H9 (cell line): ENCODE results near the gene BDNF. TPM values are rescaled to one million over a fixed set of nuclear protein-coding genes. Genes with fewer than 3 reads are reported as not detected.

Experiments
- DNase-seq: peaks from one replicate; pipeline ENCODE4 v3.0.0-alpha.2; 2017
- H2AFZ ChIP-seq: one replicate; pipeline ENCODE4 v1.6.1; 2013; ENCODE audit warnings: mild to moderate bottlenecking, low read length, control low read depth, moderate library complexity
- H2AK5ac ChIP-seq: 2 replicates; pipeline ENCODE4 v1.6.1; 2013; ENCODE audit warnings: low read length, control low read depth, mixed read lengths; ENCODE audit not compliant: insufficient read length
- H2BK120ac ChIP-seq: one replicate; pipeline ENCODE4 v1.6.1; 2013; ENCODE audit warnings: low read depth, mild to moderate bottlenecking, low read length, control low read depth, inconsistent platforms; ENCODE audit not compliant: poor library complexity, severe bottlenecking
- H2BK12ac ChIP-seq: 2 replicates; pipeline ENCODE4 v1.6.1; 2013; ENCODE audit warnings: low read length, control low read depth, mixed read lengths, low read depth; ENCODE audit not compliant: insufficient read length
- H2BK15ac ChIP-seq: 2 replicates; pipeline ENCODE4 v1.6.1; 2013; ENCODE audit warnings: low read depth, low read length, control low read depth
- H2BK20ac ChIP-seq: one replicate; pipeline ENCODE4 v1.6.1; 2013; ENCODE audit warnings: low read depth, mild to moderate bottlenecking, low read length, control low read depth, inconsistent platforms; ENCODE audit not compliant: poor library complexity, severe bottlenecking
- H2BK5ac ChIP-seq: 2 replicates; pipeline ENCODE4 v1.6.1; 2013; ENCODE audit warnings: low read length, control low read depth, mixed read lengths; ENCODE audit not compliant: insufficient read length
- H3K14ac ChIP-seq: 2 replicates; pipeline ENCODE4 v1.6.1; 2013; ENCODE audit warnings: low read length, control low read depth; ENCODE audit not compliant: insufficient read depth
- H3K18ac ChIP-seq: 2 replicates; pipeline ENCODE4 v1.6.1; 2013; ENCODE audit warnings: low read depth, mild to moderate bottlenecking, mixed read lengths, low read length, control low read depth; ENCODE audit not compliant: insufficient read length
- H3K23ac ChIP-seq: 2 replicates; pipeline ENCODE4 v1.6.1; 2013; ENCODE audit warnings: low read length, control low read depth, mixed read lengths, low read depth; ENCODE audit not compliant: insufficient read length
- H3K23me2 ChIP-seq: 2 replicates; pipeline ENCODE4 v1.6.1; 2013; ENCODE audit warnings: low read depth, mild to moderate bottlenecking, mixed read lengths, low read length, control low read depth; ENCODE audit not compliant: insufficient read length, poor library complexity, severe bottlenecking
- H3K27ac ChIP-seq: 2 replicates; pipeline ENCODE4 v1.5.1; 2013; ENCODE audit warnings: low read length, control low read depth, mixed read lengths, low read depth; ENCODE audit not compliant: insufficient read length
- H3K27me3 ChIP-seq: 2 replicates; pipeline ENCODE4 v1.6.1; 2013; ENCODE audit warnings: low read length, control low read depth, inconsistent platforms; ENCODE audit not compliant: insufficient read depth
- H3K4ac ChIP-seq: 2 replicates; pipeline ENCODE4 v1.6.1; 2013; ENCODE audit warnings: low read depth, mild to moderate bottlenecking, control low read depth, inconsistent platforms, low read length, moderate library complexity
- H3K4me1 ChIP-seq: 2 replicates; pipeline ENCODE4 v1.6.1; 2013; ENCODE audit warnings: low read length, control low read depth, inconsistent platforms; ENCODE audit not compliant: insufficient read depth
- H3K4me2 ChIP-seq: 2 replicates; pipeline ENCODE4 v1.6.1; 2013; ENCODE audit warnings: low read length, control low read depth, mixed read lengths; ENCODE audit not compliant: insufficient read length, insufficient read depth
- H3K56ac ChIP-seq: 2 replicates; pipeline ENCODE4 v1.6.1; 2013; ENCODE audit warnings: low read depth, mild to moderate bottlenecking, mixed read lengths, low read length, control low read depth; ENCODE audit not compliant: insufficient read length
- H3K79me1 ChIP-seq: 2 replicates; pipeline ENCODE4 v1.6.1; 2013; ENCODE audit warnings: low read depth, mild to moderate bottlenecking, moderate library complexity, low read length, control low read depth, inconsistent platforms; ENCODE audit not compliant: insufficient read depth, poor library complexity, severe bottlenecking
- H3K79me2 ChIP-seq: 2 replicates; pipeline ENCODE4 v1.6.1; 2013; ENCODE audit warnings: low read length, control low read depth, inconsistent platforms; ENCODE audit not compliant: insufficient read depth
- H3K9ac ChIP-seq: 2 replicates; pipeline ENCODE4 v1.6.1; 2013; ENCODE audit warnings: low read length, control low read depth, mixed read lengths; ENCODE audit not compliant: insufficient read length; ENCODE audit errors: extremely low read depth
- H3K9me3 ChIP-seq: one replicate; pipeline ENCODE4 v1.6.1; 2013; ENCODE audit warnings: low read depth, low read length, inconsistent platforms; ENCODE audit not compliant: control insufficient read depth
- H3T11ph ChIP-seq: one replicate; pipeline ENCODE4 v1.6.1; 2013; ENCODE audit warnings: mild to moderate bottlenecking, low read length, control low read depth, inconsistent platforms
- H4K20me1 ChIP-seq: one replicate; pipeline ENCODE4 v1.6.1; 2013; ENCODE audit not compliant: control insufficient read depth, insufficient read length, insufficient read depth
- H4K5ac ChIP-seq: 2 replicates; pipeline ENCODE4 v1.6.1; 2013; ENCODE audit warnings: low read depth, mild to moderate bottlenecking, mixed read lengths, low read length, control low read depth; ENCODE audit not compliant: insufficient read length
- H4K8ac ChIP-seq: replicated peaks from 2 replicates; pipeline ENCODE4 v1.6.1; 2013; ENCODE audit warnings: low read length, control low read depth, mixed read lengths, low read depth; ENCODE audit not compliant: insufficient read length
- H4K91ac ChIP-seq: 2 replicates; pipeline ENCODE4 v1.6.1; 2013; ENCODE audit warnings: low read depth, mild to moderate bottlenecking, moderate library complexity, mixed read lengths, low read length, control low read depth; ENCODE audit not compliant: insufficient read length
- H3K27ac Mint-ChIP-seq, 3 experiments: 2 replicates in 2 of 3; 3 replicates in 1 of 3; pipeline ENCODE4 v1.8.0; 2020 to 2021; ENCODE audit warnings: mixed read lengths in 3 of 3, mild to moderate bottlenecking in 1 of 3, moderate library complexity in 1 of 3
- H3K27me3 Mint-ChIP-seq: 2 replicates; pipeline ENCODE4 v1.8.0; 2021; ENCODE audit warnings: low read depth, mild to moderate bottlenecking, moderate library complexity, mixed read lengths
- H3K36me3 Mint-ChIP-seq, 3 experiments: 2 replicates in 2 of 3; 3 replicates in 1 of 3; pipeline ENCODE4 v1.8.0; 2020 to 2021; ENCODE audit warnings: low read depth in 3 of 3, mixed read lengths in 3 of 3; ENCODE audit not compliant: insufficient read depth in 1 of 3
- H3K4me1 Mint-ChIP-seq, 2 experiments: 2 replicates each; pipeline ENCODE4 v1.8.0; 2020; ENCODE audit warnings: mixed read lengths in 2 of 2
- H3K4me3 Mint-ChIP-seq, 2 experiments: 2 replicates in 1 of 2; 3 replicates in 1 of 2; pipeline ENCODE4 v1.8.0; 2020 to 2021; ENCODE audit warnings: mild to moderate bottlenecking in 2 of 2, mixed read lengths in 2 of 2, moderate library complexity in 1 of 2
- H3K9me3 Mint-ChIP-seq, 2 experiments: 2 replicates in 1 of 2; 3 replicates in 1 of 2; pipeline ENCODE4 v1.8.0; 2020; ENCODE audit warnings: mild to moderate bottlenecking in 2 of 2, mixed read lengths in 2 of 2, moderate library complexity in 1 of 2
- total RNA-seq: library from RNA; stranded (reverse); gene quantifications from 2 replicates; pipeline ENCODE4 v1.2.1, GENCODE V29; 2021
- TF ChIP-seq, protein P1 (sequence below): fragments of 200-600 bp; sonication (generic); conservative IDR thresholded peaks from 3 replicates; pipeline ENCODE4 v1.8.0; 2021; ENCODE audit warnings: antibody characterized with exemption, mild to moderate bottlenecking

The BDNF gene
- total RNA-seq, 1 experiment from 2014 or later, result 2.7 TPM

DNA sequence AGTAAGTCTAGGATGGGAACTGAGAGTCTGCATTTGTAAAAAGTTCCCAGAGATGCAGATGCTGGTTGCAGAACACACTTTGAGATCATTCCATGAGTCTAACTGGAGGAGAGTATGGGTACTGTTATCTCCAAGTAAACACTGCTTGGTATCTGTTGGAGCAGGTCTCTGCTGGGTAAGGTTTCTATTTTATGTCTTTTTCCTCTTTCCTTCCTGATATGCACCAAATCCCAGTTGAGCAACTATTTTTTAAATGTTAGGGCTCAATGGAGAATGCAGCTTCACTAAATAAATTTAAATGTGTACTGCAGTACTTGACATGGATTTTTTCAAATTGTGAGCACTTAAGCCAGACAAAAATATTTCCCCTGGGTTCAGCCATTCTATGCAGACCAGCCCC lies 48.5 kb downstream of the BDNF start:
- no peak overlapping the region for H3K4me3 Mint-ChIP-seq
- H3K9me3 ChIP-seq, result no peaks in the 10 kb centered on the region
- TF ChIP-seq, protein P1, sequence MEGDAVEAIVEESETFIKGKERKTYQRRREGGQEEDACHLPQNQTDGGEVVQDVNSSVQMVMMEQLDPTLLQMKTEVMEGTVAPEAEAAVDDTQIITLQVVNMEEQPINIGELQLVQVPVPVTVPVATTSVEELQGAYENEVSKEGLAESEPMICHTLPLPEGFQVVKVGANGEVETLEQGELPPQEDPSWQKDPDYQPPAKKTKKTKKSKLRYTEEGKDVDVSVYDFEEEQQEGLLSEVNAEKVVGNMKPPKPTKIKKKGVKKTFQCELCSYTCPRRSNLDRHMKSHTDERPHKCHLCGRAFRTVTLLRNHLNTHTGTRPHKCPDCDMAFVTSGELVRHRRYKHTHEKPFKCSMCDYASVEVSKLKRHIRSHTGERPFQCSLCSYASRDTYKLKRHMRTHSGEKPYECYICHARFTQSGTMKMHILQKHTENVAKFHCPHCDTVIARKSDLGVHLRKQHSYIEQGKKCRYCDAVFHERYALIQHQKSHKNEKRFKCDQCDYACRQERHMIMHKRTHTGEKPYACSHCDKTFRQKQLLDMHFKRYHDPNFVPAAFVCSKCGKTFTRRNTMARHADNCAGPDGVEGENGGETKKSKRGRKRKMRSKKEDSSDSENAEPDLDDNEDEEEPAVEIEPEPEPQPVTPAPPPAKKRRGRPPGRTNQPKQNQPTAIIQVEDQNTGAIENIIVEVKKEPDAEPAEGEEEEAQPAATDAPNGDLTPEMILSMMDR, result no peak
- H2AFZ ChIP-seq, result no peak overlapping the region
- H2BK120ac ChIP-seq, result no peak overlapping the region
- H3T11ph ChIP-seq, result no peak overlapping the region
- H3K27me3 Mint-ChIP-seq, result no peaks in the 10 kb centered on the region
- no peak overlapping the region for H3K27ac Mint-ChIP-seq
- no peak for DNase-seq
- H2BK15ac ChIP-seq, result no peak overlapping the region
- no peak overlapping the region for H4K8ac ChIP-seq
- no peaks in the 10 kb centered on the region for H3K23me2 ChIP-seq
- no peaks in the 10 kb centered on the region for H3K79me1 ChIP-seq
- H3K23ac ChIP-seq, result no peak overlapping the region
- H4K5ac ChIP-seq, result no peak overlapping the region
- no peak overlapping the region for H3K14ac ChIP-seq
- H3K4me1 Mint-ChIP-seq, result peaks cover 33 to 36% of the 10 kb centered on the region in 2 experiments
- no peak overlapping the region for H2BK20ac ChIP-seq
- H3K4me2 ChIP-seq, result no peak overlapping the region
- no peak overlapping the region for H3K18ac ChIP-seq
- H3K9ac ChIP-seq, result no peak overlapping the region
- H2AK5ac ChIP-seq, result no peak overlapping the region
- H4K91ac ChIP-seq, result no peak overlapping the region
- no peak overlapping the region for H3K27ac ChIP-seq
- no peaks in the 10 kb centered on the region for H4K20me1 ChIP-seq
- no peak overlapping the region for H3K56ac ChIP-seq
- H2BK12ac ChIP-seq, result no peak overlapping the region
- no peaks in the 10 kb centered on the region for H3K79me2 ChIP-seq
- no peak overlapping the region for H3K4ac ChIP-seq
- no peak overlapping the region for H2BK5ac ChIP-seq
- H3K36me3 Mint-ChIP-seq, result peaks cover 2 to 9% (median 5%) of the 10 kb centered on the region in 3 experiments; a peak in 4 of 7 replicates
- H3K4me1 ChIP-seq, result peaks cover 5% of the 10 kb centered on the region; the same call in 1 of the 2 replicates
- no peaks in the 10 kb centered on the region for H3K27me3 ChIP-seq
- H3K9me3 Mint-ChIP-seq, result no peaks in the 10 kb centered on the region
